Heart right ventricle (tissue), 16 donors: ENCODE measurements around the gene KLRF2. TPM values are rescaled to one million over a fixed set of nuclear protein-coding genes. Genes with fewer than 3 reads are reported as not detected.

ENCODE experiments used
- ATAC-seq, 8 donors: fragments of 200-7000 bp; cut with Tn5 transposase; one replicate each; pipeline ENCODE4 v1.9.1; 2020; ENCODE audit warnings: mild to moderate bottlenecking in 8 of 8, moderate library complexity in 8 of 8, moderate number of reproducible peaks in 1 of 8
- DNase-seq, 2 donors: peaks; one replicate each; pipeline ENCODE4 v3.0.0-alpha.2; 2020
- H3K27ac ChIP-seq, 10 donors: fragments of 200-600 bp; sonication (generic) in 2 of 10; one replicate each; pipeline versions ENCODE4 v1.5.0 to v1.8.0; 2020 to 2022; ENCODE audit warnings: mild to moderate bottlenecking in 3 of 10
- H3K27me3 ChIP-seq, 7 donors: fragments of 200-600 bp; one replicate each; pipeline ENCODE4 v1.8.0; 2021 to 2022; ENCODE audit warnings: mild to moderate bottlenecking in 2 of 7
- H3K36me3 ChIP-seq, 9 donors: fragments of 200-600 bp; sonication (generic) in 1 of 9; one replicate each; pipeline versions ENCODE4 v1.5.0 to v1.8.0; 2020 to 2022; ENCODE audit warnings: mild to moderate bottlenecking in 2 of 9
- H3K4me1 ChIP-seq, 9 donors: fragments of 200-600 bp; sonication (generic) in 1 of 9; one replicate each; pipeline versions ENCODE4 v1.5.0 to v1.8.0; 2020 to 2022; ENCODE audit warnings: mild to moderate bottlenecking in 4 of 9
- H3K4me3 ChIP-seq, 10 donors: fragments of 200-600 bp; sonication (generic) in 2 of 10; one replicate each; pipeline versions ENCODE4 v1.5.0 to v1.8.0; 2020 to 2022; ENCODE audit warnings: mild to moderate bottlenecking in 7 of 10, moderate library complexity in 2 of 10
- H3K9me3 ChIP-seq, 11 donors: fragments of 200-600 bp in 10 of 11; sonication (generic) in 2 of 11; one replicate each; pipeline versions ENCODE4 v1.5.0 to v1.8.0; 2013 to 2022; ENCODE audit warnings: mild to moderate bottlenecking in 2 of 11, control low read depth in 1 of 11, moderate library complexity in 1 of 11
- WGBS, 2 donors: extraction: QIAGEN DNeasy Blood & Tissue Kit; methylation state at CpG; one replicate each; pipeline ENCODE4 v1.1.7; 2013; ENCODE audit warnings: inconsistent platforms in 1 of 2; 5-methylcytosine and 5-hydroxymethylcytosine counted together
- intact Hi-C, 10 donors: fragments of 100-400 bp; cut with DNase I; formaldehyde crosslinking; loops; one replicate each; pipeline versions ENCODE4 v1.11.1 to v1.14.2; 2022
- polyA plus RNA-seq, 2 donors: library from polyadenylated mRNA; stranded (reverse); fragments of 200-250 nt; gene quantifications; one replicate each; pipeline ENCODE4 v1.2.3, GENCODE V29; 2013
- total RNA-seq, 10 donors: library from RNA; stranded (reverse); fragmentation: NEBNext Ultra II Directional in 3 of 10; extraction: Animal tissue kit (Norgen Biotek cat#: 25700) in 3 of 10; gene quantifications; one replicate each; pipeline versions ENCODE4 v1.2.1 to v1.2.4, GENCODE V29; 2021 to 2023
- TF ChIP-seq, protein P1 (sequence below), 9 donors: fragments of 200-600 bp; sonication (generic) in 2 of 9; IDR thresholded peaks; one replicate each; pipeline versions ENCODE4 v1.5.0 to v1.8.0; 2021 to 2022; ENCODE audit warnings: antibody characterized with exemption in 9 of 9, mild to moderate bottlenecking in 5 of 9, moderate library complexity in 1 of 9
- donor health status: Arrhythmogenic right ventricular cardiomyopathy.
- donor health status: ischemic (EF 13 %, LVEDD 7.1; RV severe dilation, severe dysfunction).
- donor health status: healthy with polysubstance abuse.
- donor health status: DM: no; HTN: yes; CAD: no.
- donor health status: DM: no; HTN: no; CAD: no.
- donor health status: ischemic (EF 25% LVEDD 6.9; RV normal size, moderate dysfunction).
- donor health status: ischemic (EF 25% LVEDD 5.7; RV mildly dilated, moderate dysfunction).
- donor health status: healthy.
- donor health status: DM: yes; HTN: yes; CAD: no.
- donor health status: Ischemic cardiomyopathy.
- donor health status: ischemic (EF 35%, LVEDD 5.7; RV mildly dilated, moderate dysfunction).
- donor health status: nonischemic (EF 11% LVEDD 7.7; RV severe dilation, severe dysfunction).
- donor health status: DM: yes; HTN: yes; CAD: no.
- donor health status: PGD.
- donor health status: ischemic (EF 29% LVEDD 5.4; RV normal size, mild dysfunction).
- donor health status: nonischemic (EF 23%, LVEDD 6.1; RV moderate dilation, normal function).

Gene KLRF2
- total and polyA plus RNA-seq, 12 donors = not detected

DNA sequence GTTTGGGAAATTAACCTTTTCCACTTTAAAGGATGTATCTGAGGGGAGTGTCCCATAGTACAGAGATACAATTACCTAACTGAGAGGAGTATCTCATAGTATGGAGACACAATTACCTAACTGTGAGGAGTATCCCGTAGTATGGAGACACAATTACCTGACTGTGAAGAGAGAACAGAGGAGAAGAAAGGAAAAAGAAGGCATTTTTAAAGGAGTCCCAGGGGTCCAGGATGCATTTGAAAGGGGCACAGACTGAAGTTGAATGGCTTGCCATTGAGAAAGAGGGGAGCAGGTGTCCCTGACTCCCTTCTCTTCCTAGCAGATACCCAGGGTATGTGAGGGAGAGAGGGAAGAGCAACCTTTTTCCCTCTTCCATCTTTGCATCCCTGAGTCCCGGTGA, 17.9 kb downstream of the KLRF2 start:
- Histone ChIP-seq H3K4me3 (no peak overlapping the region), H3K27me3 (peaks cover 0 to 6% (median 0%) of the 10 kb centered on the region in 7 donors), H3K36me3 (no peaks in the 10 kb centered on the region), H3K9me3 (peaks cover 0 to 30% (median 12%) of the 10 kb centered on the region in 11 donors), H3K4me1 (no peaks in the 10 kb centered on the region), H3K27ac (no peak overlapping the region)
- TF ChIP-seq, protein P1, sequence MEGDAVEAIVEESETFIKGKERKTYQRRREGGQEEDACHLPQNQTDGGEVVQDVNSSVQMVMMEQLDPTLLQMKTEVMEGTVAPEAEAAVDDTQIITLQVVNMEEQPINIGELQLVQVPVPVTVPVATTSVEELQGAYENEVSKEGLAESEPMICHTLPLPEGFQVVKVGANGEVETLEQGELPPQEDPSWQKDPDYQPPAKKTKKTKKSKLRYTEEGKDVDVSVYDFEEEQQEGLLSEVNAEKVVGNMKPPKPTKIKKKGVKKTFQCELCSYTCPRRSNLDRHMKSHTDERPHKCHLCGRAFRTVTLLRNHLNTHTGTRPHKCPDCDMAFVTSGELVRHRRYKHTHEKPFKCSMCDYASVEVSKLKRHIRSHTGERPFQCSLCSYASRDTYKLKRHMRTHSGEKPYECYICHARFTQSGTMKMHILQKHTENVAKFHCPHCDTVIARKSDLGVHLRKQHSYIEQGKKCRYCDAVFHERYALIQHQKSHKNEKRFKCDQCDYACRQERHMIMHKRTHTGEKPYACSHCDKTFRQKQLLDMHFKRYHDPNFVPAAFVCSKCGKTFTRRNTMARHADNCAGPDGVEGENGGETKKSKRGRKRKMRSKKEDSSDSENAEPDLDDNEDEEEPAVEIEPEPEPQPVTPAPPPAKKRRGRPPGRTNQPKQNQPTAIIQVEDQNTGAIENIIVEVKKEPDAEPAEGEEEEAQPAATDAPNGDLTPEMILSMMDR (IDR thresholded peaks at IDR 0.05) = no peak
- DNase-seq (no peak), ATAC-seq (no peak)
- intact Hi-C loops = no loop called here
- WGBS, 2 donors = 87 to 91% methylated on average over 2 of the region's 2 CpGs

DNA sequence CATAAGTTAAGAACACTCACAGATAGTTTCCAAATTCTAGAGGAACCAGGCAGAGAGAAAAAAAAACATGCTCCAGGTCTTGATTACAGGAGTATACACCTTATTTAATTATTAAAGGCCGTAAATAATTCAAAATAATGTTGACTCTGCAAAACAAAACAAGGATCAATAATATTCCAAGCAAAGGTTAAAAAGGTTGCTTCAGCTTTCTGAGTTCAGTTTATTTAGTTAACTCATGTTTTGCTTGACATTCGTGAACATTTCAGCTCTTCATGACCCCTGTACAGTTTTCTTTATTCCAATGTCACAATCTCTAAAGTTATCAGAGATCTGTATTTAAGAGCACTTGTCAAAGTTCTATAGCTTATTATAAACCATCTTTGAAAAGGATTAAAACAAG, 19.6 kb downstream of the KLRF2 start:
- peaks cover 0 to 31% (median 12%) of the 10 kb centered on the region in 11 donors for H3K9me3 ChIP-seq
- no peak overlapping the region for H3K27ac ChIP-seq
- peaks cover 0 to 6% (median 0%) of the 10 kb centered on the region in 7 donors for H3K27me3 ChIP-seq
- no peak for DNase-seq
- H3K36me3 ChIP-seq = no peaks in the 10 kb centered on the region
- TF ChIP-seq, protein P1 (IDR thresholded peaks at IDR 0.05) = no peak
- H3K4me3 ChIP-seq = no peak overlapping the region
- intact Hi-C loops = no loop called here
- no peak for ATAC-seq
- no peaks in the 10 kb centered on the region for H3K4me1 ChIP-seq
- WGBS, 2 donors = 84 to 92% methylated on average over 2 of the region's 2 CpGs

DNA sequence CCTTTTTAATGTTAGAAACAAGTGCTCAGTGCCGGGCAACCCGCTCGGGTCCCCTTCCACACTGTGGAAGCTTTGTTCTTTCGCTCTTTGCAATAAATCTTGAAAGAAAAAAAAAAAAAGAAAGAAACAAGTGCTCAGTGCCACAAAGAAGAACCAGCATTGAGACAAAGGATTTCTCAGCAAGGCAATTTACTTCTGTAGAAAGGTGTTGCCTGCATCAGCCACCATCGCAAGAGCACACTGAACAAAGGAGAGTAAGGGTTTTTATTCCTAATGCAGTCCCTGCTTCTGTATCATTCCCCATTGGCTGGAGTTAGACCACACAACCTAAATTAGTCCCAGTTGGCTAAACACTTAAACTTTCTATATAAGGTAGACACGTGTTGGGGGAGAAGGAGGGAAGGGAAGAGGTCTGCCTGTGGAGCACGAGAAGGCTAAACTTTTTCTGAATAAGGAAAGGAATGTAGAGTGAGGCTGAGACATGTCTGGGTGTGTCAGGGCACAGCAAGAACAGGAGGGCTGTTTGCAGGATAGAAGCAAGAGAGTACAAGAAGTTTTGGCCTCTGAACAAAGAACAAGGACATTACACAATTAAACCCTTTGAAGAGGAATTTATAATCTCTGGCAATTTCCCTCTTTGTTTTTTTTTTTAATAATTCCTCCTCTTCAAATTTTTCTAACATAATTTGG, 21.4 kb downstream of the KLRF2 start:
- ATAC-seq (no peak), DNase-seq (no peak)
- intact Hi-C loops = no loop called here
- Histone ChIP-seq H3K4me1 (no peaks in the 10 kb centered on the region), H3K9me3 (peaks cover 0 to 31% (median 12%) of the 10 kb centered on the region in 11 donors), H3K36me3 (no peaks in the 10 kb centered on the region), H3K4me3 (no peak overlapping the region), H3K27ac (no peak overlapping the region), H3K27me3 (peaks cover 0 to 6% (median 0%) of the 10 kb centered on the region in 7 donors)
- TF ChIP-seq, protein P1 (IDR thresholded peaks at IDR 0.05) = no peak
- WGBS, 2 donors = 88 to 90% methylated on average over 7 of the region's 7 CpGs

DNA sequence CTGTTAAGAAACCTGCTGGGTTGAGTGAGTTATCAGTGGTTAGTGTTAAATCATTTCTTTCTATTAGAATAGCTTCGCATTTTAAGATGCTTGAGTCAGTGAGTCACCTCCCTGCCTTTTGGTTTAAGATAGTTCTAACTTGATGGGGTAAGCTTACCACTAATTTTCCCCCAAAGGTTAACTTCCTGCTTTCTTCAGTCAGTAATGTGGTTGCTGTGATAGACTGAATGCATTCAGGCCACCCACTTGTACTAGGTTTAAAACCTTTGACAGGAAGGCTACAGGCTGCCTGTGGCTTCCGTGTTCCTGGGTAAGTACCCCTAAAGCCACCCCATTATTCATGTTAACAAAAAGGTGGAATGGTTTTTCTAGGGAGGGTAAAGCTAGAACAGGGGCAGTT, 25.6 kb downstream of the KLRF2 start:
- DNase-seq = no peak
- no peak overlapping the region for H3K4me3 ChIP-seq
- no peak for ATAC-seq
- intact Hi-C loops = no loop called here
- no peak overlapping the region for H3K27ac ChIP-seq
- 74 to 85% methylated on average over 2 of the region's 2 CpGs for WGBS, 2 donors
- H3K4me1 ChIP-seq = no peaks in the 10 kb centered on the region
- no peaks in the 10 kb centered on the region for H3K36me3 ChIP-seq
- peaks cover 0 to 52% (median 31%) of the 10 kb centered on the region in 11 donors for H3K9me3 ChIP-seq
- no peaks in the 10 kb centered on the region for H3K27me3 ChIP-seq
- TF ChIP-seq, protein P1 (IDR thresholded peaks at IDR 0.05) = no peak
